ENCODE results near the gene PKP3.
A peak's percentile ranks its signal among the peaks of the same experiment; 100 is the strongest.
"Not testable (repeated sequence)": the region's sequence is repeated elsewhere in the genome, so short reads cannot be mapped to it uniquely, and the experiment has no call there.

PKP3 gene

DNA sequence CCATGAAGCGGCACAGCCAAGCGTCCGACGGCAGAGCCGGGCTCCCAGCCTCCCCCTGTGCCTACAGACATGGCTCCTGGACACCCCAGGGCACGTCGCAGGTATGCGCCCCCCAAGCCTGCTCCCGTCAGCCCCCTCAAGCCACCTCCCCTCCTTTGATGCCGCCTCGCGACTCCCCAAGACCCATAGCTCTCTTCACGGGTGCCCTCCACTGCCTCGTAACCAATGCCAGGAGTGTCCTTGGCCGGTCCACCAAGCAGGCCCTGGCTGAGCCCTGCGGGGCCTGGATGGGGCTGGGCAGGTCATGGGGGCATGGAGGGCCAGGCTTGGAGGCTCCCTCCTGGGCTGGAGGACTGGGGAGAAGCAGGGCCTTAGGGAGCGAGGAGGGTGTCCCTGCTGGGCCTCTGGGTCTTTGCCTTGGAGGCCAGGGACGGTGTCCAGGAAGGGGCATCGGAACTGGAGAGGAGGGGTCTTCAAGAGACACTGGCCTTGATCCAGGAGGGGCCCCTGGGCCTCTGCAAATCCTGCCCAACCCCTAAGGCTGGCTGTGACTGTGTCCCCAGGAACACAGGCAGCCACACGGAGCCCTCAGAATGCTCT lies 38.6 kb downstream of the PKP3 start:
- no peak for DNase-seq

DNA sequence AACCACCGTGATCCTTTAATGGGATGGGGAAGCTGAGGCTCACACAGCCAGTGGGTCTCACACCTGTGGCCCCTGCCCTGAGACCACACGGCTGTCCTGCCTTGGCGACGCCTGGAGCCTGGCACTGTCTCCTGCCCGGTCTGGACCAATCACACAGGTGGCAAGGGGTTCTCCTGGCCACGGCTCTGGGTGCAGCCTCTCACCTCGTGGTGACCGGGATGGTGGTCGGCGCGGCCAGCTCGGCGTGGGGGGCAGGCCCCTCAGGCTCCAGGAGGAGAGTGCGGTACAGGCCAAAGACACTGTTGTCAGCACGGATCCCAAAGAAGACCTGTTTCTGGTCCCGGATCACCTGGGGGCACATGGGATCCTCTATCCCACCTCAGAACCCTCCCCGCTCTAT lies 39.1 kb downstream of the PKP3 start:
- DNase-seq, result no peak

DNA sequence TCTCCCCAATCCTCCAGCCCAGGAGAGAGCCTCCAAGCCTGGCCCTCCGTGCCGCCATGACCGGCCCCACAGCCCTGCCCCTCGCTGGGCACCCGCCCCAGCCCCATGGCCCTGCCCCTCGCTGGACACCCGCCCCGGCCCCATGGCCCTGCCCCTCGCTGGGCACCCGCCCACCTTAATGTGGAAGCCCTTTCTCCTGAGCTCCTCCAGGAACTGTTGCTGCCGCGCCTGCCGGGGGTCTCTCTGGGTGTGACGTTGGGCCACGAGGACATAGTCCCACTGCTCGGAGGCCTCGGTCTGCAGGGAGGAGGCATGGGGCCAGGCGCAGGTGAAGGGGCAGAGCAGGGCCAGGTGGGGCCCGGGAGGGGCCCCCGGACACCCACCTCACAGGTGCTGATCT lies 39.6 kb downstream of the PKP3 start:
- DNase-seq, result no peak

DNA sequence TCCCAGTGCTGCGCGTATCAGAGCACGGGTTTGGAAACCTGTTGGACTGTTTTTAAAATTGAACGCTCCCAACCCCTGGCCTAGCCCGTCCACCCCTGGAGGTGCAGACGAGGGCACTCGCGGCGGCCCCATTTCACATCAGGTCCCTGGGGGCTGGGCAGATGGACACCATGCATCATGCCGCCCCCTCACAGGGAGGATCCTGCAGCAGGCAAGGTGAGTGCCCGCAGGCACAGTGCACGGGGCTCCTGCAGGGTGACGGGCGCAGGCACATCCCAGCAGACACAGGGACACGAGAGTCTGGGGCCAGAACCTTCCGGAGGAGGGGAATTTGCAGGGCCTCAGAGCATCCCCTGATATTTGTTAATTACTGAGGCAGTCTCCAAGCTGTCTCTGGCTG lies 40.5 kb downstream of the PKP3 start:
- no peak for DNase-seq

DNA sequence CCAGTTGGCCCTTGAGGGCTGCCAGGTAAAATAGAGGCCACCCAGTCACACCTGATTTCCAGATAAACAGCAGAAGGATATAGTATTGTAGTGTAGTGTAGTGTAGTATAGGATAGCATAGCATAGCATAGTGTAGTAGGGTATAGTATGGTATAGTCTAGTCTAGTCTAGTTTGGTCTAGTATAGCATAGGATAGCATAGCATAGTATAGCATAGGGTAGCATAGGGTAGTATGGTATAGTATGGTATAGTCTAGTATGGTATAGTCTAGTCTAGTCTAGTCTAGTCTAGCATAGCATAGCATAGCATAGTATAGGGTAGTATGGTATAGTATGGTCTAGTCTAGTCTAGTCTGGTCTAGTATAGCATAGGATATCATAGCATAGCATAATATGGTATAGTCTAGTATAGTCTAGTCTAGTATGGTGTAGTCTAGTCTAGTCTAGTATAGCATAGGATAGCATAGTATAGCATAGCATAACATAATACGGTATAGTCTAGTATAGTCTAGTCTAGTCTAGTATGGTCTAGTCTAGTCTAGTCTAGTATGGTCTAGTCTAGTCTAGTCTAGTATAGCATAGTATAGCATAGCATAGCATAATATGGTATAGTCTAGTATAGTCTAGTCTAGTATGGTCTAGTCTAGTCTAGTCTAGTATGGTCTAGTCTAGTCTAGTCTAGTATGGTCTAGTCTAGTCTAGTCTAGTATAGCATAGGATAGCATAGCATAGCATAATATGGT lies 41.2 kb downstream of the PKP3 start:
- not testable (repeated sequence) for DNase-seq

DNA sequence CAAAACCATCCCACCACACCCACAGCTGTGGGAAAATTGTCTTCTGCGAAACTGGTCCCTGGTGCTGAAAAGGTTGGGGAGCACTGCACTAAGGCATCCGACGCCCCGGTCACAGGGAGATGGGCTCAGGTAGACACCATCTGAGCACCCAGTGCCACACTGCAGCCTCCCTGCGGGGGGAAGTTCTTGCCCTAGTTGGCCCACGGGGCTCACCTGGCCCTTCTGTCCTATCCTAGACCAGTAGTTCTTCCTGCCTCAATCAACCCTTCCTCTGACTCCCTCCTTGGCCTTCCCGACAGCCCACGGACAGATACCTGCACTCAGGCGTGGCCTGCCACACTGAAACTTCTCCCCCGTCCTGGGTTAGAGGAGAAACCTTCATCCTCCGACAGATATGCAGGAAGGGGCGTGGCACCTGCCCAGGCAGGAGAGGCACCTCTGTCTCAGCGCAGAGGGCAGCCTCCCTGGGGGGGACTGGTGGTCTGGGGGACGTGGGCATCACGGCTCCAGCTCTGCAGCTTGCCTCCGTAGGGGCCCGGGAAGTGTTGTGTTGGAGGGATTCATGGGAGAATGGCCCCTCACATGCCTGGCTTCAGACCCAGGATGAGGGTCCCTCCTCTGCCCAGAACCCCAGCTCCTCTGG lies 43.3 kb downstream of the PKP3 start:
- no peak for DNase-seq

DNA sequence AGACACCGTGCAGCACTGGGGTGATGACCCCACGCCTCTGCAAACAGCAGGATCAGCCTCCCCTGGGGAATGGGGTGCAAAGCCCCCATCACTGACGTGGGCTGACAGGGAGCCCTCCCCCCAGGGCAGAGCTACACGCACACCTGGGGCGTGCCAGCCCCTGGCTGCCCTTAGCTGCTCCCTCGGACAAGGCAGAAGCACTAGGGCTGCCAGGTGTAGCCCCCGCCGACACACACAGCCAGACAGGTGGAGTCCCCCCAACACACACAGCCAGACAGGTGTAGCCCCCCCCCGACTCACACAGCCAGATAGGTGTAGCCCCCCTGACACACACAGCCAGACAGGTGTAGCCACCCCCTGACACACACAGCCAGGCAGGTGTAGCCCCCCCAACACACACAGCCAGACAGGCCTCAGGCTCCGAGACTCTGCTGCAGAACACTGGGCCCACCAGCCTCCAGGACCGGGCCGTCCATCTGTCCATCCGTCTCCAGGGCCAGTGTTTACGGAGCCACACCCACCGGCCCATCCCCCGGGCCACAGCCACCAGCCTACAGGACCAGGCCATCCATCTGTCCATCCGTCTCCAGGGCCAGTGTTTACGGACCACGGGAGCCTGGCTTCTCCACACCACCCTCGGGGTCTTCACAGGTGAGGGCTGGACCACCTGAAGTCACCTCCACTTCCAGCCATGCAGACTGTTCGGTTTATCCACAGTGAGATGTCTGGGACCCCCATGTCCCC lies 44.3 kb downstream of the PKP3 start:
- no peak for DNase-seq

DNA sequence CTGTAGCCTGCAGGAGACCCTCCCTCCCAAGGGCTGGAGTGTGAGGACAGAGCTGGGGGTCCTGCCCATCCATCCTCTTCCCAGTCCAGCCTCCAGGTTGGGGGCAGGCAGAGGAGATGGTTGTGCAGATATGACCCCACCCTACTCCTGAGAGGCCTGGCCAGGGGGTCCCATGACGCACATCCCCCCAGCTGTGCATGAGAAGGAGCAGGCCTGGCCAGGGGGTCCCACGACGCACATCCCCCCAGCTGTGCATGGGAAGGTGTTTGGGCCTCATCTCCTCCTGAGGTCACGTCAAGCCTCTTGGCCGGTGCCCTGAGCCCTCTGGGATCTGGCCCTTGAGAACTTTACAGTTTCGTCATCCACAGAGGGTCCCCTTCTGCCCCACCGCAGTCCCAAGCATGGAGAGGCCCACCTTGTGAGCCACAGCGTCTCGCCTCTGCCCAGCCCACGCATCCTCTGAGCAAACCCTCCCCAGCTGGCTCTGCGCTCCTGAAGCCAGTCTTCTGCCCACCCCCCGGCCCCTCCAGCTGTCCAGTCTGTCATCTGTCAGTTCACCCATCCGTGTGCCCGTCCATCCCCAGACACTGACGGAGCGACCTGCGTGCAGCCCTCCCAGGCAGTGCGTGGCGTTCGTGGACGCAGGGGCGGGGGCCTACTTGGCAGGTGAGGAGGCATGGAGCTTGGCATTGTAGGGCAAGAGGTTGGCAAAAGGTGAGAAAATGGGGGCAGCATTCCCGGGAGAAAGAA lies 45.5 kb downstream of the PKP3 start:
- no peak for DNase-seq

DNA sequence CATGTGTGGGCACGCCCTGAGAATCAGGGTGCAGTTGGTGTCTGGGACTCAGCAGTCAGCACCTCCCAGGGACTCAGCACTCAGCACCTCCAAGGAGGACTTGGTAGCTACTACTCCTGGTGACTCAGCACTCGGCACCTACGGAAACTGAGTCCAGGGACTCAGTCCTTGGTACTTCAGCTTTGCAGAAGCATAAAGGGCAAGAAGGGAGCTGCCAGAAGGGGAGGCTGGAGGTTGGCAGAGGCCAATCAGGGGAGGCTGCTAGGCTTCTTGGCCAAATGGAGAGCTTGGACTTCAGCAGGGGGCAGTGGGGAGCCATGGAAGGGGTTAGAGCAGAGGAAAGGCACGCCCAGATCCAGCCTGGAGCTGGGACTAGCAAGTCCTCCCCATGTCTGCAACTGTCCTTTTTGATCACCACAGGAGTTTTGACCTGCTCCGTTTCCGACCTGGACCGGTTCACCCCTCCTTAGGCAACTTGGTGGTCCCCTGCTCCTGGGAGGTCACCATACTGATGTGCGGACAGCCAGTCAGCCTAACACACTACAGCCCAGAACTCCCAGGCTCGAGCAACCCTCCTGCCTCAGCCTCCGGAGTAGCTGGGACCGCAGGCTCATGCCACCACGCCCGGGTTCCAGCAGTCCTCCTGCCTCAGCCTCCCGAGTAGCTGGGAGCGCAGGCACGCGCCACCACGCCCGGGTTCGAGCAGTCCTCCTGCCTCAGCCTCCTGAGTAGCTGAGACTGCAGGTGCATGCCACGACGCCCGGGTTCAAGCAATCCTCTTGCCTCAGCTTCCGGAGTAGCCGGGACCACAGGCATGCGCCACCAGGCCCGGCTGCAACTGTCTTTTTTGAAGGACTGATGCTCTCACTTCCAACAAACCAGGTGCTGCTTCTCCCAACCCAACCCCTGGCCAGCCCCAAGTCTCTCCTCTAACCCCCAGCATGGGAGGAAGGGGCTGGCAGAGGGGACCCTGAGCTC lies 46.3 kb downstream of the PKP3 start:
- DNase-seq, result no peak

DNA sequence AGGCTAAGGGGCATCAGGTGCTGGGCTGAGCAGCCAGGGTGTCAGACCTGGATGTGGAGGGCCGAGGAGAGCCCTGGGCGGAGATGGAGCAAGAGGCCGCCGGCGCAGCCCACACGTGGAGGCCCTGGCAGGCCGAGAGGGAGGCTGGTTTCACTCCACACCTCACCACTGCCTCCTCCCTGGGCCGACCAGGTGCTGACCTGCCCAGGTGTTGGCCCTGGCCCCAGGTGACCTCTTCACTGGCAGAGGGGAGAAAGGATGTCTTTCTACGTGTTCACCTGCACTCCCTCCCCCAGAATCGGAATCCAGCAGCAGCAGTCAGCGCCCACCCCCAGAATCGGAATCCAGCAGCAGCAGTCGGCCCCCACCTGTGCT lies 47.0 kb downstream of the PKP3 start:
- no peak for DNase-seq

DNA sequence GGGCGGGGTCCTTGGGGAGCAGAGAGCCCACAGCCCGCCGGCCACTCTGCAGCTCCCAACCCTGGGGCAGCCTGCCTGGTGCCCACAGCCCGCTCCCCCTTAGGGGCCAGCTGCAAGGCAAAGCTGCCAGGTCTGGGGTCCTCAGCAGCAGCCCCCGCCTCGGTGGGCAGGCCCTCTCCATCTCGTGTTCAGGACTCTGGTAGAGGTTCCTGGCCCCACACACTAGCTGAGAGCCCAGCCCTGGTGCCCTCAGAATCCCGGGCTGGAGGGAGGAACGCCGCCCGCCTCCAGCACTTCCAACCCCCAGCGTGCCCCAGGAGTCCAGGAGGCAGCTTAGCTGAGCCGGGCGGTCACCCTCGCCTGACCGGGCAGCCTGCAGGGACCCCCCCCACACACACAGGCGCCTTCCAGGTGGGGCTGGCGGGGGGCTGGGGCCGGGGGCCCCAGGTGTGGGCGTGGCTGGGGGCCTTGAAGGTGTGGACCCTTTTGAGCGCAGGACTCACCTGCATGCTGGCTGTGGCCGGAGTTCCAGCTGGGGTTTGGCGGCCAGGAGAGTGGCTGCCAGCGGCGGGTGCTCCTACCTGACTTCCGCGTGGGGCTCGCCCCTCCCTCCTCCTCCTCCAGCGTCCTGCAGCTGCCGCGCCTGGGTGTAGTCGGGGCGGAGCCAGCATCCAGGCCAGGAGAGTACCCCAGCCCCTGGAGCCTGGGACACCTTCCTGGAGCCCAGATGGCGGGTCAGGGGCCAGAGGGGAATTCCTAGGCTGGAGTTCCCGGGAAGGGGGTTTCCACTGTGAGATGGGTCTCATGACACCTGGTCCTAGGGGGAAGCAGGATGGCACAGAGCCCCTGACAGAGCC lies 47.6 kb downstream of the PKP3 start, which contains the start of gene ANO9:
ANO9 (minus strand) TSS at position 594 of the 857 bp plus-strand sequence; CDS start at position 509, 85 bp downstream.
- peak; percentile 73 for DNase-seq

DNA sequence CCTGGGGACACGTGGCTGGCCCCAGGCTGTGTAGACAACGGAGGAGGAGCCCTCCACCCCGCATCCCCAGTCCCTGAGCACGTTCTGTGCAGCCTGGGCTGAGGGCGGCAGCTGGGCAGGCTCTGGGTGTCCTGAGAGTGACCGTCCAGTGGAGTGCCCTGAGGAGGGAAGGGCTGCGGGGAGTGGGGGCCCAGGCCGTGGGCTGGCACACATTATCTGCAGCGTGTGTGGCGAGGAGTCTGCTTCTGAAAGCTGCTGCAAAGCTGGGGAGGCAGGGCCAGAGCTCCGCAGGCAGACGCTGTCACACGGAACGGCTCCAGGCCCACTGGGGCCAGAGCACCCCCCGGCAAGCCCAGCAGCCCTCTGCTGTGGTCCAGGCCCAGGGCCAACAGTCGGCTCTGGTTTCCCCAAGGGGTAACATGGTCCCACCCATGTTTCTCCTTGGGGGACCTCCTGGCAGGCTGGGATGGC lies 48.6 kb downstream of the PKP3 start:
- no peak for DNase-seq

DNA sequence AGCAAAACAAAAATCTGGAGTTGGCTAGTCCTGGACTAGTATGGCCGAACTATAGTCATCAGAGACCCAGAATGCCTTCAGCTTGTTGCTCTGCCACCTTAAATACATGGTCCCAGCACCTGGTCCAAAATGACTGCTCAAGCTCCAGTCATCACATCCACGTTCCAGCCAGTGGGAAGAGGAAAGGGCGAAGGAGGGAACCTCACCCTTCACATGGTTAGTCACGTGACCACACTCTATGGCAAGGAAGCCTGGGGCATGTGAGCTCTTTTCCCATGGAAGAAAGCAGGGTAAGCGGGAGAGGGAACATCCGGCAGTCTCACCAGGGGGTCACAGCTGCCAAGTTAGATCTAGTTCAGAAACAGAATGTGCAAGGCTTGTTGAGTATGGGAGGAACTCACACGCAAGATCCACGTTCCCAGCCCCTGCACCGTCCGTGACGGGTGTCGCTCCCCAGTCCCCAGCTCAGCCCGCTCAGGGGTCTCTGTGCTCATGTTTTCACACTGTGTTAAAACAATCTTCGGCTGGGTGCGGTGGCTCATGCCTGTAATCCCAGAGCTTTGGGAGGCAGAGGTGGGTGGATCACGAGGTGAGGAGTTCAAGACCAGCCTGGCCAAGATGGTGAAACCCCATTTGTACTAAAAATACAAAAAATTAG lies 49.7 kb downstream of the PKP3 start:
- no peak for DNase-seq

DNA sequence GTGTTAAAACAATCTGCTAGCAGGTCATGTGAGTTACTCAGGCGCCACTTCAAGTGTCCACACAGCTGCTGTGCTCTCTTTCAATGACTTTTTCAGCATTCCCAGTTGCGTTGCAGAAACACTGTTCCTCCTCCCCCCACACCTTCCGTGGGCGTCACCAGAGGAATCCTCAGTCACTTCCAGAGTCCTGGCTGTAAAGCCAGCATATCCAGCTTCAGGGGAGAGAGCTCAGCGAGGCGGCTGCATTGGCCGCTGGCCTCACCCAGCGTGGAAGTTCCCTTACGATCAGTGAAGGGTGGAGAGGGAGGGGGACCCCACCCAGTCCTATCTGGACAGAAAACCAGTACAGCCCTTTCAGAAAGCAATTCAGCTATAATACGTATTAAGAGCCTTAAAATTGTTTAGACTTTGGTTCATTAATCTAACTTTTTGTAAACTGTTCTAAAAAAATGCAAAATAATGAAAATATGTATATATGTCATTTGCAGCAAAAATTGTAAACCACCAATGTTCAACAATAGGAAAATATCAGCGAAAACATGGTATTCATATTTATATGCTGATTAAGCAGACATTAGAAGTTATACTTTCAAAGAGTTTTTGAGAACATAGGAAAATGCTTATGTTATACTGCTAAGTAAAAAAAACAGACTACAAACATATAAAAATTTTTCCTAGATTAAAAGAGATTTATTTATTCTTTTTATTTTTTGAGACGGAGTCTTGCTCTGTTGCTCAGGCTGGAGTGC lies 50.6 kb downstream of the PKP3 start:
- no peak for DNase-seq

DNA sequence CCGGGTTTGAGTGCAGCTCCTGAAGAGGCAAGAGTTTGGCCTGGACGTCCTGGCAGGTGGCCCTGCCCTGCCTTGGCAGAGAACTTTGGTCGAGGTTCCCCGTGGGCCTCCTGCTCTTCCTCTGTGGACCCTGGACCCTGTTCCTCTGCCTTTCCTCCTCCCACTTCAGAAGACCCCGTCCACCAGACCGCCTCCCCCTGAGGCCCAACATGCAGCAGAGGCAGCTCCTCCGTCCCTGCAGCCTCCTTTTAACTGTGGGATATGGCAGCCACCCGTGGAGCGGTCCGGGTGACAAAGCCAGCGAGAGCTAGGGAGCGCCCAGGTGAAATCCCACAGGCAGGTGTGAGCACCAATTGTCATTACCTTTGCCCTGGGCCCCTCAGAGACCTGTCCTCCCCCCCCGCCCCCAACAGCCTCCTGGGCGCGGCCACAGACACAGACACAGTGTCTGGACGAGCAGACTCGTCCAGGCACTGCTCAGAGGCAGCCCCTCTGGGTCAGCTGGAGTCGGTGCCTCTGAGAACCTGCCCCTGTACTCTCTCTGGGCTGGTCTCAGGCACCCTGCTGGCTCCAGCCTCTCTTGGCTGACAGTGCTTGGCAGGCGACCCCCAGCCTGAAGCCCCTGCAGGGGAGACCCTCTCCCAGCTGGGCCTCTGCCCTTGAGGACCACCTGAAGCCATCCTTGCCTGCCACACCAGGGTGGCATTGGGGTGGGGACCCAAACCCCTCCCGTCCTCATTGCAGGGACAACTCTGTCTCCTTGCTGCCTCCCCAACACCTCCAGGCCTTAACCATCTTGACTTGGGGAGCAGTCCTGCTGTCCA lies 52.0 kb downstream of the PKP3 start:
- no peak for DNase-seq

DNA sequence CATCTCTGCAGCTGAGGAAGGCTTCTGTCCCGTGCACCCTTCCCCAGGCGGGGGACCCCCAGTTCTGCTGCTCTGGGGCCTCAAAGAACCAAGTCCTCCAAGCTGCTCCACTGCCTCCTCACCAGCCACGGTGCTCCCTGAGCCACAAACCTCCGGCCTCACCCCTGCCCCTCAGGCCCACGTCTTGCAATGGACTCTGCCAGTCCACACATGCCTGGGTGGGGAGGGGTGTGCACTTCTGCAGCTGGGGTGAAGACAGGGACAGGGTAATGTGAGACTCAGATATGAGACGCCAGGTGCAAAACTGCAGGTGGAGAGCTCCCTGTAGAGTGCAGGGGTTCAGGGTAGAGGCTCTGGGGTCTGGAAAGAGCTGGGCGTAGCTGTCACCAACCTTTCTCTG lies 52.9 kb downstream of the PKP3 start:
- DNase-seq, result no peak

DNA sequence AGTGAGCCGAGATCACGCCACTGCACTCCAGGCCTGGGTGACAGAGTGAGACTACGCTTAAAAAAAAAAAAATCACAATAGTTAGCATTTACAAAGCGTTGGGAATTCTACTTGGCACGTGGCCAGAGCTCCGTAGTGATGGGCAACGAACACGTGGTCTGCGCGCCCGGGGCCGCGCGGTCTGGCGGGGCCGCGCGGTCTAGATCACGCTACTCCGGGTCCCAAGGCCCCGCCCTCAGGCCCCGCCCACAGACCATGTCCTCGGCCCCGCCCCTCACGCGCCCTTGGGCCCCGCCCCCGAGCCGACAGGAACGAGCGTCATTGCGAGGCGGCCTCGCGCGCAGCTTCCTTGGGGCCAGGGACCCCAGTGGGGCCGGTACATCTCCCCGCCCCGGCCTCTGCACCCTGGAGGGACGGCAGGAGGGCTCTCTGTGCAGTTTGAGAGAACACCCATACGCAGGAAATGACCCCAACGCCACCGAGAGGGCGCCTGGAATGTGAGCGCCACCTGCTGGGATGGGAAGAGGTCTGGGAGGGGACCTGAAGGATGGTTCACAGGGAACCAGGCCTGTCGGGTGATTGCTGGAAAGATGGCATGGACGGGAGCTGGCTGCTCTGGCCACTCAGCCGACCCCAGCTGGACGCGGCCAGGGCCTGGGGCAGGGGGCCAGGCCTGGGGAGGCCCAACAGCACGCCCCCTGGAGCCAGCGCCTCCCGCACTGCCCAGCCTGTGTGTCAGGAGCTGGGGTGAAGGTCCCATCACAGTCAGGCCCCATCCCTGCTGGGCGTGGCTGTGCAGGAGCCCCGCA lies 54.1 kb downstream of the PKP3 start:
- DNase-seq, result peak; percentile 95
